HPDE6-E6E7 (cell line): ENCODE results near the gene KRT6C.
A peak's percentile ranks its signal among the peaks of the same experiment; 100 is the strongest.
"Not testable (repeated sequence)": the region's sequence is repeated elsewhere in the genome, so short reads cannot be mapped to it uniquely, and the experiment has no call there.

Experiments
- DNase-seq: peaks from one replicate; pipeline ENCODE4 v3.0.0; 2011; ENCODE audit warnings: missing footprints; ENCODE audit errors: extremely low spot score

KRT6C gene

GRCh38 chr12:52455821-52456220 is 17.8 kb downstream of the KRT6C start:
- no peak for DNase-seq

GRCh38 chr12:52454411-52455201 is 19.0 kb downstream of the KRT6C start:
- no peak for DNase-seq

- no peak for DNase-seq
Measured at GRCh38 chr12:52452101-52452500, 21.5 kb downstream of the KRT6C start, which contains the start of gene KRT6B. TSS of gene KRT6B (minus strand) at chr12:52452146. CDS start at chr12:52452078, 68 bp downstream.

- DNase-seq, result no peak
Measured at GRCh38 chr12:52448228-52448627, 25.4 kb downstream of the KRT6C start.

GRCh38 chr12:52447196-52447595 is 26.4 kb downstream of the KRT6C start:
- not testable (repeated sequence) for DNase-seq

GRCh38 chr12:52446367-52447045 is 27.1 kb downstream of the KRT6C start:
- DNase-seq, result no peak

GRCh38 chr12:52445876-52446275 is 27.7 kb downstream of the KRT6C start:
- DNase-seq, result no peak

- no peak for DNase-seq
Measured at GRCh38 chr12:52444647-52445595, 28.7 kb downstream of the KRT6C start.

GRCh38 chr12:52443966-52444365 is 29.6 kb downstream of the KRT6C start:
- DNase-seq, result no peak

GRCh38 chr12:52442600-52443061 is 31.0 kb downstream of the KRT6C start:
- peak; percentile 65 for DNase-seq

GRCh38 chr12:52441320-52441911 is 32.2 kb downstream of the KRT6C start:
- peak; percentile 53 for DNase-seq

GRCh38 chr12:52440821-52441319 is 32.7 kb downstream of the KRT6C start:
- DNase-seq, result peak; percentile 56

- DNase-seq, result no peak
Measured at GRCh38 chr12:52439845-52440244, 33.8 kb downstream of the KRT6C start.

- DNase-seq, result no peak
Measured at GRCh38 chr12:52439420-52439819, 34.2 kb downstream of the KRT6C start.

GRCh38 chr12:52438305-52439301 is 35.0 kb downstream of the KRT6C start:
- no peak for DNase-seq

- no peak for DNase-seq
Measured at GRCh38 chr12:52437508-52437907, 36.1 kb downstream of the KRT6C start.

- DNase-seq, result no peak
Measured at GRCh38 chr12:52436828-52437474, 36.7 kb downstream of the KRT6C start.

GRCh38 chr12:52436000-52436827 is 37.4 kb downstream of the KRT6C start:
- DNase-seq, result no peak

- DNase-seq, result no peak
Measured at GRCh38 chr12:52435659-52435999, 38.0 kb downstream of the KRT6C start.
